SJCRH30 (cell line): ENCODE data around the gene EXOC3L4. TPM values are rescaled to one million over a fixed set of nuclear protein-coding genes. Genes with fewer than 3 reads are reported as not detected.

Experiments
- total RNA-seq: library from RNA; depleted of rRNA; stranded (reverse); fragments of >200 nt; shearing (Covaris generic); gene quantifications from 2 replicates; pipeline ENCODE4 v1.2.3, GENCODE V29; 2014; rRNA removed

EXOC3L4 gene
- total RNA-seq, 1 experiment from 2014 or later, result not detected

Other genes with a start within 250 kb of the EXOC3L4 start
- gene AMN, start 172.1 kb upstream of the EXOC3L4 start, total RNA-seq, result not detected in 2 replicates
- 43.4 and 44.7 TPM in 2 replicates for gene CDC42BPB, start 37.2 kb upstream of the EXOC3L4 start, total RNA-seq
- gene LBHD2, start 10.5 kb upstream of the EXOC3L4 start, total RNA-seq, result not detected in 2 replicates
- gene TNFAIP2, start 28.7 kb downstream of the EXOC3L4 start, total RNA-seq, result 4.6 and 5.9 TPM in 2 replicates
- 352 and 383 TPM in 2 replicates for gene EIF5, start 239.5 kb downstream of the EXOC3L4 start, total RNA-seq